Endometrium (tissue), 2 donors: Measurements from ENCODE around the gene HES6.

ENCODE experiments used
- FAIRE-seq: peaks from 2 replicates; lab custom pipeline; 2012; peaks lifted over from hg19 to GRCh38; lab: Jason Lieb, UNC
- donor health status: control.
- donor health status: control.

Gene HES6, protein sequence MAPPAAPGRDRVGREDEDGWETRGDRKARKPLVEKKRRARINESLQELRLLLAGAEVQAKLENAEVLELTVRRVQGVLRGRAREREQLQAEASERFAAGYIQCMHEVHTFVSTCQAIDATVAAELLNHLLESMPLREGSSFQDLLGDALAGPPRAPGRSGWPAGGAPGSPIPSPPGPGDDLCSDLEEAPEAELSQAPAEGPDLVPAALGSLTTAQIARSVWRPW

DNA sequence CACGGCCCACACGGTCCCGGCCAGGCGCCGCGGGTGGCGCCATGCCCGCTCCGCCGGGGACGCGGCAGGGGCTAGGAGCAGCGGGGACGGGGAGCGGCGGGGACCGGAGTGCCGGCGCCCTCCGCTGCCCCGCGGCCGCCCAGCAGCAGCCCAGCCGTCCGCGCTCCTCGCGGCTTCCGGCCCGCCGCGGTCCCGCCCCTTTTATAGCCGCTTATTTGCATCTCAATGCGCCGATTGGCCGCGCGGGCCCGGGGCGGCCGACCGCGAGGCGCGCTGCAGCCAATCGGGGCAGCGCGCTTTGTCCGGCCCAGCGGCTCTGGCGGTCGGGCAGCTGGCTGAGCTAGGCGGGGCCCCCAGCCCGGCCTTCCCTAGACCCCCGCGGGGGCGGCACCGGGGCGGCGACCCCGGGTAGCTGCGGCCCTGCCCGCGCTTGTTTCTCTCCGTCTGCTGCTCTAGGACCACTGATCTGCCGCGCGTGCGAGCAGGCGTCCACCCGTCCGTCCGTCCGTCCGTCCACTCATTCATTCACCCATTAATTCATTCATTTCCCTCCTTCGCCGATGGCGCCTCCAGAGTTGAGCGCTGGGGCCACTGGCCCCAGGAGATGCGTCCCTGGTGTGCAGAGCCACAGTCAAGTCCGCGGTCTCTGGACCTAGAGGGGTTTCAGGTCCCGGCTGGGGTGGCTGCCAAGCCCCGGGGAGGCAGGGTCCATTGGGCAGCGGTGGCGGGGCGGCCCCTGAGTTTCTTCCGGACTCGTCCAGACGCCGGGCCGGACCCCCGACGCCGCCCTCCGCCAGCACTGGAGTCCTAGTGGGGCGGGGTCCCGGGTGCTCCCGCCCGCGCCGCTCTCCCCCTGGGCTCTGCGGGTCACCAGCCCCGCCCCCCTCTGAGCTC is at the start of gene HES6:
Gene HES6 (minus strand): TSS at position 176 of the 894 bp plus-strand sequence. CDS start 133 bp downstream, at position 43.
- FAIRE-seq: no peak

DNA sequence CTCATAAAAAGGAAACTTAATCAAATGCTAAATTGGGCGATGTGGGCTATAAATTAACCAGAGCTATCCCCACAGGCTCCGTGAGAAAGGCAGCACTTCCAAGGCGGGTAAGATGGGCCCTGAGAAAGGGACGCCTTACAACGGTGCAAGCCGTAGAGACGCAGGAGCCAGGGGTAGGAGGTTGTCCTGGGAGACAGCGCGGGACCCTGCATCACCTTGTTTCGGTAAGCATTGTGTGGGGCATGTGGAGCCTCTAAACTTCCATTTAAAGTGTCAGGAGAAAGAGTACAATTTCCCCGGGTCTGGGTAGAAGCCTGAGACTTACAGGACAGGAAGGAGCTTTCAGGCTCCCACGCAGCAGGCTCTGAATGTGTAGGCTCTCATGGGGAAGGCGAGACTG is 49.7 kb upstream of the HES6 start:
- no peak for FAIRE-seq

DNA sequence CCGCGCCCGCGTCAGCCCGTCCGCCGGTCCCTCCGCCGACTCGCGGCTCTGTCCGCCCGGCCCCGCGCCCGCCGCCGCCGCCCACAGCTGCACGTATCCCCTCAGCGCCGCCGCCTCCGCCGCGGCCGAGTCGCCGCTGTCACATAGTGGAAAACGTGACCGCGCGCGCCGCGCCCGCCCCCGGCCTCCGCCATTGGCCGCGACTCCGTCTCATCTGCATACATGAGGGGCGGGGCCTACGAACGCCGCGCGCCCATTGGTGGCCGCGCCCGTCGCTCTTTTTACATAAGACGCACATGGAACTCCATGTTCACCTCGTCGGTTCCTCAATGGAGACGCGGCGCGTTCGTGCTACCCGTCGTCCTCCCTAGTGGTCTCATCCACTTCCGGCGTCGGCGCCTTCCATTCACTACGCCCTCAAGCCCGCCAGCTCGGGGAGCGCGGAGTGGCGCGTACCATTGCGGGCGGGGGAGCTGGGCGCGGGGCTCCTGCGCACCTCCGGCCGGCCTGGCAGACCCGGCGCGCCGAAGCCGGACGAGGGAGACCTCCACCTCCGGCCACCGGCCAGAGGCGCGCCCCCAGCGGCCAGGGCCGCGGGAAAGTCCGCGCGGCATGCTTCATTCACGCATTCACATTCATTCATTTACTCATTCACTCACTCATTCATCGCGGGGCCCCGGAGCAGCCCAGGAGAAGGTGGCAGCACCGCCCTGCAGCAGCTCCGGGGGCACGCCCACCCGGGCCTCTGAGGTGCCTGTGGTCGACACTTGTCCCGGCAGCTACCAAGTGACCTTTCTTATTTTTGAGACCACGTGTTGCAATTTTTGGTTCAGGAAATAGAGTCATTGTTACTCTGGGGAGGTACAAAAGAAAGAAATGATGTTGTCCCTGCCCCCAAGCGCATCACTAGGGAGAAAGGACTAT is 49.1 kb upstream of the HES6 start:
- peak; percentile 55 for FAIRE-seq

DNA sequence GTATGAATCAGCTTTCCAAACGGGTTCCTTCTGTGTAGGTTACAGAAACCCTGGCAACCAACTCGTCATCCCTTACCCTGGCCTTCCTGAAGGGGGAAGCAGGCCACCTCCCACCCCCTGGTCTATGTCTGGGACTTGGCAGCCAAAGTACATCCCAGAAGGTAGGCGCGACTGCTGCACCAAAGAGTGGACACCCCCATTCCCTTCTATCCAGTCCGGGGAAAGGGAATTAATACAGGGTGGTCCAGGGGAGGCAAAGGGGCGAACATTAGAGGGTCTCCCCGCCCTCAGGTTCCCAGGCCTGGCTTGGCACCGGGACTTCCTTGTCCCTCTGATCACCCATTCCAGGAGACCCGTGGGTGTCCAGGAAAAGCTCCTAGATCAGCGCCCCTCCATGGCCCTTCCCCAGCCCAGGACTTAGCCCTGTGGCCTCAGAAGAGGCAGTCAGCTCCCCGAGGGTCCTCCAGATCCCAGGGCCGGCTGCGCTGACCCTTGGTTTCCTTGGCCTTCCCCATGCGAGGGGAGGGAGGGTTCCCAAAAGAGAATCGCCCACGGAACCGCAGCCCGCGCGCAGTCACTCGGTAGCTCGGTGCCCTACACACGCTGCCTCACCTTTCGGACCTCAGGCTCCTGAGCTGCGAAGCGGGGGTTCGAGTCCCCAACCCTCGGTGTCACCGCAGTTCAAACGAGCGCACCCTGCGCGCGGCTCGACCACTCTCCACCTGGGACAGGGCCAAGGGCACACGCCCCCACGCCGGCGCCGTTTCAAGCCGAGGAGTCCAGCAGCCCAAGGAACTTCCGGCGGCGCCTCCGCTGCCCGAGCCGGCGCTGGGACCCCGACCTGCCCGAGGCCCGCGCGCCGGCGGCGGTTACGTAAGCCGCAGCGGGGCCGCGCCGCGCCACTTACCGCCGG is 48.2 kb upstream of the HES6 start, which contains the start of gene PER2:
Gene PER2 (minus strand): TSS at position 874 of the 913 bp plus-strand sequence. CDS start 10,674 bp downstream, outside the sequence.
- no peak for FAIRE-seq

DNA sequence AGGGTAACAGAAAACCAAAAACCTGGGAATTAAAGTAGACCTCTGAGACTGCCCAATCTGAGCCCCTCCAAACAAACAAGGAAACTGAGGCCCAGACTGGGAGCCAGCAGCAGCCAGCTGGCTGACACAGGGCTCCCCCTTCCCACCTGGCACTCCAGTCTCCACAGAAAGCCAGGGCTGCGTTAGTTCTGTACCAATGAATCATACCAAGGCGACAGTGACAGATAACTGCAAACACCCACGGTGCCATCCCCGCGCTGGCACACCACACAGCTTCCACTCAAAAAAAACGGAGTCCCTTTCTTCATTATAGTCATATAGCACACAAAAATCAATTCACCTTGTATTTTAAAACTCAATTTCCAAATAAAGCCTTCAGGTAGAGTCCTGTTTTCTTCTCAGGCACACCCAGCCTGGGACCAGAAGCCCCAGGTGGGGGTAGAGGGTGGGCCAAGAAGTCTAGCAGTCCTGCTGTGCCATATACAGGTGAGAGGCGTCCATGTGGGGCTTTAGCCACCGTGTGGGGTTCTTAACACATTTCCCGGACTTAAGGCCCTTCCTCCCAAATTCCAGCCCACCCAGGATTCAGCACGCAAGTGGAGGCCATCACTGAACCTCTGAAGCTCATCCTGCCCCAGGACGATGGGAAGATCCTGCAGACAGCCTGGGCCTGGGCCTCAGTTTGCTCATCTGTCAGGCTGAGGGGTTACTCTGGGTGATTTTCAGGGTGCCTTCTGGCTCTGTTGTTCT is 47.3 kb upstream of the HES6 start:
- no peak for FAIRE-seq

DNA sequence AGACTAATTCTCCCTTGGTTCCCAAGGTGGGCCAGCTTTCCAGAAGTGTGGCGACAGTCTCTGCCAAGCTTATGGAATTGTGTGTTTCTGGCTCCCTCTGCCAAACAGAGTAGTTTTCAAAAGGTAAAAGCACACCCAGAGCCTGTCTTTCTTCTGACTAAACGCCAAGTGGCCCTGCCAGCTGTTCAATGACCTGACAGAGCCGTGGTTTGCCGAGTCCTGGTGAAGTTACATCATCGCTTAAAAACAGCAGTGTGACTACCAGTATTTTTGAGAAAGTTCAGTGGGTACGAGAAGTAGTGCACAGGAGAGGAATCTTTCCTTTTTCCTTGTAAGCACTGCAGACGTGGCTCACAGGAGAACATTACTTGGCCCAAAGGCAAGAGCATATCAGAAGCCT is 46.7 kb upstream of the HES6 start:
- FAIRE-seq: no peak

DNA sequence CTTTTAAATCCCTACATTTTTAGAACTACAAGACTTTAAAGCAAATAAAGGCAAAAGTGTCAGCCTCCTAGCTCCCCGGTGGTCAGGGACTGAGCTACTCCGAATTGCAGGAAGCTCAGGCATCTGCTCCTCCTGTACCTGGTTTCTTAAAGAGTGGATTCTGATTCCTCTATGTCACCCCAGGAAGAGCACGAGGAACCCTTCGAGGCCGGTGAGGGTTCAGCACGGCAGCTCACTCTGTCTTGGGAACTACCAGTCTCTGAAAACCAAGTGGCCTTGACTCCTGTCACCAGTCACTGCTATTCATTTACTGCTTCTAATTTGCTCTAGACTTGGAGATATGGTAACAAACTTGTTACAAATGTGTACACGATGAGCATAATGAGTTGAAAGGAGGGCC is 46.3 kb upstream of the HES6 start:
- no peak for FAIRE-seq

DNA sequence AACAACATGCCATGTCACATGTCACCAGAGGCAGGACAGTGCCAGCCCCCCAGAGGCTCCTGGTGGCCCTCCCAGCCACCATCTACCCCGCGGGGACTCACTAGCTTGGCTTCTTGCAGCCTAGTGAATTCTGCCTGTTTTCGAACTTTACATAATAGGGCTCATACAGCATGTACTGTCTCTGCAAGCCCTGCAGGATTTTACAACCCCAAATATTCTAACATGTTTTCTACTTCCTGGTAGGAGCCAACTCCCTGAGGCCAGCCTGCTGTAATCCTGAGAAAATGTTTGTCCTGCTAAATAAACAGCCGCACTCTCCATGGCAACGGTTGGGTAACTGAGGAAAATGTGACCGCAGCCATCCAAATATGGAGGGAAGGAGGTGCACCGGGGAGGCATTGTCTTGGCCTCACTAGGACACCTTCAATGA is 45.8 kb upstream of the HES6 start:
- FAIRE-seq: peak; percentile 4

DNA sequence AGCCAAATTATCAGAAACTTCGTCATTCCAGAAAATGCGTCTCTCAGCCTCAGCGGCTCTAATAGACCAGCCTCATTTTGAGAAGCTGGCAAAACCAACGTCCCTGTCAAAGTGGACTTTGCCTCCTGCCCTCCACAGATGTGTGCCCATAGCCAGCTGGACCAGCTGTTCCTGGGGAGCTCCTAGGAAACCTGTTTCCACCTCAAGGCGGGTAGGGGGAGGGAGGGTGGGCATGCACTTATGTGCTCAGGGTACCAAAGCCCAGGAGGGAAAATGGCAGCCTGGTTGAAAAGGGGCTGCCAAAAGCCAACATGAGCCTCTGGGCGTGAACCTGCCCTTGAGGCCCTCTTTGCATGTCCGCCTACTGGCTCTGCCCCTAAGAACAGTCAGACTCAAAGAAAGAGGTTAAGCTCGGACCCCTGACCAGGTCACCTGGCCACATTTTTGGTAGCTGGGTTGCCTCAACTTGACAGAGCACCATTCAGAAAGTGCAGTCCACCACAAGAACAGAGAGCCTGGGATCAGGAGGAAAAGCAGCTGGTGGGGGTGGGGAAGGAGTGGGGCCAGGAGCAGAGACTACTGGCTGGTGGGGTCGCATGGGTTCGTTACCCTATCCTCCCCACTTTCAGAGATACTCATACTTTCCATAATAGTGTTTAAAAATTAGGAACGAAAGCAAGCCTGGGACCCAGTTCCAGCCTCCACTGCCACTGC is 45.1 kb upstream of the HES6 start:
- FAIRE-seq: no peak

DNA sequence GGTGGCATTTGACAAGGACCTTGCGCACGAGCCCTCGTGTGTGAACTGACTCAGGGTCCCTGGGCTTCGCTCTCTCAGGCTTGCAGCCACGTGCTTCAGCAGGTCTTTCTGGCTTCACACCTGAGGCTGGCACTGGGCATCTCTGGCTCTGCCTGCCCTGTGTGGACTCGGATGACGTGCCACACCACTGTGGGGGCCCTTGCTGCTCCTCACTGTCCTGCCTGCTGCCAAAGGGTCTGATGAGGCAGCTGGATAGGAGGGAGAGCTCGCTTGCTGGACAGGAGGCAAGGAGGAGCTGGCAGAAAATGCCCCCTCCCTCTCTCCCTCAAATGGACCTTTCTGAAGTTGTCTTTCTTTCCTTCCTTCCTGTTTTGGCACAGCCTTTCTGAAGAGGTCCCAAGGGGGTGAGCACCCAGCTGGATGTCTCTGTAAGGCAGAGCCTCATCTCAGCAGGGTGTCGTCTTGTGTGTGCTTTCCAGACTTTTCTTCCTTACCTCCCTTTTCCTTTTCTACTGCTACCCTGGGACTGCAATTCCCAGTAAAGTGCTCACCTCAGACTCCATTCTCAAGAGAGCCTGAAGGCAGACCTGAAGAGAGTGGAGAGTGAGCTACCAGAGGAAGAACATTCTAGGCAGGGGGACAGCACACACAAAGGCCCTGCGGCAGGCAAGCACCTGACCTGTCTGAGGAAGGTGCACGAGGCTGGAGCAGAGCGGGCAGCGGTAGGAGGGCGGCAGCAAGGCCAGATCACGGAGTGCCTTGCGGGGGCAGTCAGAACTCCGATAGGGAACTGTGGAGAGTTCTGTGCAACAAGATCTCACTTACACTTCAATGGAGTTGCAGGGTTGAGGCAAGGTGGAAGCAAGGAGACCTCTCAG is 43.3 kb upstream of the HES6 start:
- FAIRE-seq: no peak

DNA sequence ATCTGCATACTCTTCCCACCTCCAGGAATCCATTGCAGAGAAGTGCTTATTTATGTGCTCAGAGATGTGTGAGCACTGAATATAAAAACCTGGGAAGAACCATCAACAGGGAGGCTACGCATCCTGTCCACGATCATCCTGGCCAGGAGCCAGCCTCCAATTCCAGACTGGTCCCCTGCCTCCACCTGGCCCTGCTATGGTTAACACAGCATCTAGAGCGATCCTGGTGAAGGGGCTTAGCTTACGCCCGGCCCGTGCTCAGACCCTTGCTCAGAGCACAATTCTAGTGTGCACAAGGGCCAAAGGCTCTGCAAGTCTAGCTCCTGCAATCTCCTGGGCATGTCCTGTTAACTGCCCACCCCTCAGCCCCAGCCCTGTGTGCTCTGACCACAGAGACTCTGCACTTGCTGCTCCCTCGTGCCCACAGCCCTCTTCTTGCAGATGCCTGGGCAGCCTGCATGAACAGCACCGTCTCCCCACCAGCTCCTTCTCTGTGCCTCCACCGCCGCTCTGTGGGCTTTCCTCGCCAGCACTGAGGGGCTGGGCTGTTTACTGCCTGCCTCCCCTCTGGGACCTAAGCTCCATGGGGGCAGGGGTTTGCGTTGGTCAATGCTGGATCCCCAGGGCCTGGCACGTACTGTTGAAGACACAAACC is 42.1 kb upstream of the HES6 start:
- no peak for FAIRE-seq

DNA sequence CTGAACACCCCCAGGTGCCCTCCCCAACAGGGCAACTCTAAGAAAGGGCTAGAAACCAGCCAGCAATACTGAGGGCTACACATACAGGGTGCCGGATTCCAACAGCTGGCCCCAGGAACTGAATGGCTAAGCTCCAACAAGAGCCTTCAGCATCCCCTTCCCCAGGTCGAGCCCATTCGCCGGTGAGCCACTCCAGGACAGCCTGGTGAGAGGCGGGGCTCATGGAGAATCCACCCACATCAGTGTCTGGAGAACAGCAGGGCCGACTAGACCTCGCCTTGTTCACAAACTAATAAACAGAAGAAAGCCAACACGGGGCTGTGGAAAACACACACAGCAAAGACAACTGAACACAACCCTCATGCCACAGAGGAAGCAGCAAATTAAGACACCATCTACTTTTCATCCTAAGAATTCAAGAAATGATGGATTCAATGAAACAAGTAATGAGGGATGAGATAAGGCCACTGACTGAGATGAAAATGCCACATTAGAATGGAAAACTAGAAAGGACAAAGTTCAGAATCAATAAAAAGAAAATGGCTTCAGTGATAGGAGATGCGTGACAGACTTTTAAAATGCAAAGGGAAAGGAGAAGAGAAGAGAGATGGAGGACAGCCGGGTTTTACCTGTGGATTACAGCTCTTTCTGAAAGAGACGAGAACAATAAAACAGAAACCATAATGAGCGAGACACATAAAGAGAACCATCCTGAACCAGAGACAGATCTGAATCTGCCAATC is 40.4 kb upstream of the HES6 start:
- FAIRE-seq: no peak

DNA sequence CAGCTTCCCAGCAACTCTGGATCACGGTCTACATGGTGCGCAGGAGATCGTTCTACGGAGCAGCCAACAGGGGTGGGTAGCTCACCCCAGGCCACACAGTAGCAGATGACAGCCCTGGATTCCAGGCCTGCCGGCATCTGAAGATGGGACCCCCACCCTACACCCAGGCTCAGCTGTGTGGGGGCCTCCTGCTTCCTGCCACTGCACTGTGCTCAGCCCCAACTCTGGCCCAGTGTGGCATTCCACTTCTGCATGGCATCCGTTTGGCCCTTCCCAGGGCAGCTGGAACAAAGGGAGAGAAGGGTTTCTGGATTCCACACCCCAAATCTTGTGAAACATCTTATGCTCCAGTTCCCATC is 39.5 kb upstream of the HES6 start:
- FAIRE-seq: no peak

DNA sequence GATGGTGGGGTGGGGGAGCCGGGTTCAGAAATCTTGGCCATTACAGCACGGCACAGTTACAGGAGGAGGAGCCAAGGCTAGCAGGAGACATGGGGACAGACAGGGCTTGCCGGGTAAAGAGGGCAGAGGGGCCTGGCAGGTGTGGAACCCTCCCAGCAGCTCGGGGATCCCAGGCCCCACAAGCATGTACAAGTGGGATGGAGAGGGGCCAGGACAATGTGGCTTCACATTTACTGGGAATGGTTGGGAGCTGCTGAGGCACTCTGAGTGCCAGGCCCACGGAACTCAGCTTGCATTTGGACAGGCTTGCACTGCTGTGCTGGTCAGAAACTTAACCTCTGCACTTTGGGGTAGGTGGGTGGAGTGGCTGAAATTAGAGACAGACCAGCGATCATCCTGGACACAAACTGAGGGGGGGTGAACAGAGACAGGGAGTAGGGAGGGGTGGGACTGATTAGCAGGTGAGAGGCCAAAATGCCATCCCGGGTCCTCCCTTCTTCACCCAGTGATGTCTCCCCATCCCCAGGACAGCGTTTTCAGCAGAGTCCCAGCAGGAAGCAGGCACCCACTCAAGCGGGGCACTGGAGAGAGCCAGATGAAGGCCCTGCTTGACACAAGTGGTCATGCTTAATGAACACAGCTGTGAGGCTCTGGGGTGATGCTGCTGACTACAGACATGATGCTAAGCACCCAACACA is 38.9 kb upstream of the HES6 start:
- no peak for FAIRE-seq

DNA sequence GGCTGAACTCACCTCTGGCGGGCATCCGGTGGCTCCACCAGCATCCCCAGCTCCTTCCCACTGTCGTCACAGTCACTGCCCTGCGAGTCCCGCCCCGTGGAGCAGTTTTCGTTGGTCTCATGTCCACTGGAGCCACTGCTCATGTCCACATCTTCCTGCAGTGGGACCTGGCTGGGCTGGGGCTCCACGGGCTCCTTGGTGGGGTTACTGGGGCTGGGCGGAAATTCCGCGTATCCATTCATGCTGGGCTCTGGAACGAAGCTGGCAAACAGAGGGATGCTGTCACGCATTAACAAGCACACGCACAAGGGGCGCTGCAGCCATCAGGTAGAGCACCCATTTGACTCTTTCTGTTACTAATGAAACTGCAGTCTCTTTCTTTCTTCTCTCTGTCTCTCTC is 37.9 kb upstream of the HES6 start:
- FAIRE-seq: no peak

DNA sequence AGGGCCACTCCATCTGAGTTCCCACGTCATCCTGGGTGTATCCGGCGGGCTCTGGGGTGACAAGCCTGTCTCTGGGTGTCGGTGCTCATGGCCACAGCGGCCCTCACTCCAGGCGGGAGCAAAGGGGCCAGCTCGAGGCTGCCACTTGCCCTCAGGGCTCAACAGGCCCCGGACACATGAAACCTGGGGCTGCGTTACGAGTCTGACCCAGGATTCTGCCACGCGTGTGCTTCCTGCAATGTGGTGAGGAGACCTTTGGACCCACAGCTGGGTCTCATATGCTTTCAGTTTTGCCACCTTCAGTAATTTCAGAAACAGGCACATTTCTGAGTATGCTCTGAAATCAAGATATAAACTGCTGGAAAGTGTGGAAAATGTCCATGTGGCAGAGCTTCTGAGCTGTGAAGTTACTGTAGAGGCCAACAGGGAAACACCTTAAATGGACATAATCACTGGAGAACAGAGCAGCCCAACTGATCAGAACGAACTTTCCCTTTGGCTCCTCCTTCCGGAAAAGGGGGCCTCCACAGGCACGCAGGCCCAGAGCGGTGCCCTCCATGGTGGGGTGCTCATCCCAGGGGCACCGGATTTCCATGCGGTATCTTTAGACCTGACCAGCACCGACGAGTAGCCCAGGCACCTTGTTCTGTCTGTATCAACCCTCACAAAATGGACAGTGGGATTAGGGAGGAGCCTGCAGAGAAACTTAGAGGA is 34.5 kb upstream of the HES6 start:
- FAIRE-seq: no peak
